CD4-positive, alpha-beta T cell (primary cell): Measurements from ENCODE around the gene RIMS1. TPM values are rescaled to one million over a fixed set of nuclear protein-coding genes. Genes with fewer than 3 reads are reported as not detected.

ENCODE experiments used
- ATAC-seq: fragments of 200-7000 bp; cut with Tn5 transposase; one replicate; pipeline ENCODE4 v1.10.0; 2022; ENCODE audit warnings: mild to moderate bottlenecking; ENCODE audit not compliant: poor library complexity
- CTCF ChIA-PET: fragments of 350-600 bp; sonication (Branson Sonifier 250); formaldehyde crosslinking; loops from one replicate; lab custom pipeline; 2021; ENCODE audit warnings: antibody characterized with exemption, inconsistent platforms; lab: Charles Lee
- POLR2A ChIA-PET: fragments of 350-600 bp; sonication (Branson Sonifier 250); formaldehyde crosslinking; loops from one replicate; lab custom pipeline; 2021; ENCODE audit warnings: antibody characterized with exemption, inconsistent platforms; lab: Charles Lee
- DNase-seq, 14 experiments: peaks; one replicate each; pipeline ENCODE4 v3.0.0-alpha.2; 2013 to 2020; ENCODE audit warnings: mixed read lengths in 2 of 14
- H3K27ac ChIP-seq, 2 donors: one replicate each; pipeline versions ENCODE4 v1.5.1 to v1.7.0; 2013; ENCODE audit warnings: low read length in 2 of 2, low read depth in 1 of 2, mild to moderate bottlenecking in 1 of 2
- H3K27me3 ChIP-seq, 2 experiments: 1 replicate in 1 of 2; 2 replicates in 1 of 2; pipeline versions ENCODE4 v1.6.1 to v1.7.0; 2013; ENCODE audit warnings: low read length in 2 of 2, control low read depth in 1 of 2, mild to moderate bottlenecking in 1 of 2, moderate library complexity in 1 of 2; ENCODE audit not compliant: insufficient read depth in 2 of 2, control insufficient read depth in 1 of 2
- H3K36me3 ChIP-seq: one replicate; pipeline ENCODE4 v1.6.1; 2013; ENCODE audit warnings: low read length, control low read depth; ENCODE audit not compliant: insufficient read depth
- H3K4me1 ChIP-seq: one replicate; pipeline ENCODE4 v1.6.1; 2013; ENCODE audit warnings: low read length, control low read depth; ENCODE audit not compliant: insufficient read depth
- H3K4me3 ChIP-seq: one replicate; pipeline ENCODE4 v1.5.1; 2013; ENCODE audit warnings: mild to moderate bottlenecking, low read length, moderate library complexity
- H3K9me3 ChIP-seq, 2 experiments: 1 replicate in 1 of 2; 2 replicates in 1 of 2; pipeline versions ENCODE4 v1.6.1 to v1.7.0; 2013; ENCODE audit warnings: low read length in 2 of 2, mild to moderate bottlenecking in 2 of 2, control low read depth in 1 of 2, moderate library complexity in 1 of 2; ENCODE audit not compliant: control insufficient read depth in 1 of 2, insufficient read depth in 1 of 2
- H3K27ac Mint-ChIP-seq: one replicate; pipeline ENCODE4 v1.8.0; 2020; ENCODE audit warnings: mixed read lengths
- H3K27me3 Mint-ChIP-seq: one replicate; pipeline ENCODE4 v1.8.0; 2021; ENCODE audit warnings: mixed read lengths
- H3K36me3 Mint-ChIP-seq: one replicate; pipeline ENCODE4 v1.8.0; 2021; ENCODE audit warnings: low read depth, mixed read lengths
- H3K4me1 Mint-ChIP-seq: one replicate; pipeline ENCODE4 v1.8.0; 2021; ENCODE audit warnings: low read depth, mixed read lengths
- H3K4me3 Mint-ChIP-seq: one replicate; pipeline ENCODE4 v1.8.0; 2020; ENCODE audit warnings: mild to moderate bottlenecking, mixed read lengths
- H3K9me3 Mint-ChIP-seq: one replicate; pipeline ENCODE4 v1.8.0; 2020; ENCODE audit warnings: mixed read lengths
- intact Hi-C, 2 experiments: fragments of 100-400 bp; cut with DNase I in 1 of 2; cut with micrococcal nuclease in 1 of 2; formaldehyde crosslinking; loops; one replicate each; pipeline versions ENCODE4 v1.15.1 to v1.9.0; 2023 to 2025; cut with DNase I, micrococcal nuclease
- total RNA-seq, 174 experiments: library from RNA in 2 of 174; stranded (reverse) in 2 of 174; gene quantifications; one replicate each; pipeline ENCODE4 v1.2.3 and lab custom pipeline; 2021 to 2026
- TF ChIP-seq, protein P1 (sequence below): fragments of 200-600 bp; IDR thresholded peaks from one replicate; pipeline ENCODE4 v1.8.0; 2022; ENCODE audit warnings: antibody characterized with exemption, mild to moderate bottlenecking

Gene RIMS1
- total RNA-seq, 2 experiments from 2014 or later = not detected

DNA sequence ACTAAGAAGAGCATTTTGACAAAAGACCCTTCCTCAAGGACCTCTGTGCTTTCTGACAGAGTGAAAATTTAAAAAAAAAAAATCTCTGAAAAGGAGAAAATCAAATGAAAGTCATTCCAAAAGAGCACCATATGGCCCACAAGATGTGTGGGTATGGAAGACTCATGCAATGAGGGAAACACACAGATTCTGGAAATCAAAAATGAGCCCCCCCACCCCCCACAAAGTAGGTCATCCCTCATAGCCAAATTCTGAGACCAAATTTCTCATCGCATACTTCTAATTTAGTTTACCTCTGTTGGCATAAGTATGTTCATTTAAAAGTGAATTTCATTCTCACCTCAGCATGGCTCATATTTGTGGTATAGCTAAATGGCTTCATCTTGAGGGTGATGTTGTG is 554.3 kb downstream of the RIMS1 start:
- POLR2A ChIA-PET = no interaction called here
- H3K27me3 Mint-ChIP-seq = peaks cover 11% of the 10 kb centered on the region
- no peaks in the 10 kb centered on the region for H3K27me3 ChIP-seq

DNA sequence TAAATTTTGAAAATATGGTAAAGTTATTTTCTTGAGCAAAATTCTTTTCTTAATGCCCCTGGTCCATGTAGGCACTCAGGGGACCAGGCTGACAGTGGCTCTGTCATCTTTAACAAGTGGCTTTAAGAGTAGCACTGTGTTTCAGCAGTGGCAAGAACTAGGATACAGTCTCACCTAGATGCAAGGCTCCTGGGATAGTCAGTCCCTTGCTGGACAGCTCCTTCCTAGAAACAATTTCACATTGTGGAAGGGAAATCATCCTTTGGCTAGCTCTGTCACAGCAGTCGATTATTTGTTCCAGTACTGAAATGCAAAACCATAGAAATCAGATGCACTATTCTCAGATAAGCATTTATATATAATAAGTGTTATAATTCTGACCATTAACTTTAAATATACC is 560.1 kb downstream of the RIMS1 start:
- no peaks in the 10 kb centered on the region for H3K9me3 ChIP-seq
- no peak overlapping the region for H3K27ac ChIP-seq
- ChIA-PET CTCF (no interaction called here), POLR2A (no interaction called here)
- Mint-ChIP-seq H3K27me3 (peaks cover 11% of the 10 kb centered on the region), H3K36me3 (no peaks in the 10 kb centered on the region), H3K4me1 (no peaks in the 10 kb centered on the region), H3K27ac (no peak overlapping the region), H3K9me3 (no peaks in the 10 kb centered on the region), H3K4me3 (no peak overlapping the region)
- no peaks in the 10 kb centered on the region for H3K27me3 ChIP-seq
- H3K4me3 ChIP-seq = no peak overlapping the region
- ATAC-seq = no peak
- no peak for DNase-seq
- intact Hi-C loops = no loop called here
- no peaks in the 10 kb centered on the region for H3K4me1 ChIP-seq
- TF ChIP-seq, protein P1, sequence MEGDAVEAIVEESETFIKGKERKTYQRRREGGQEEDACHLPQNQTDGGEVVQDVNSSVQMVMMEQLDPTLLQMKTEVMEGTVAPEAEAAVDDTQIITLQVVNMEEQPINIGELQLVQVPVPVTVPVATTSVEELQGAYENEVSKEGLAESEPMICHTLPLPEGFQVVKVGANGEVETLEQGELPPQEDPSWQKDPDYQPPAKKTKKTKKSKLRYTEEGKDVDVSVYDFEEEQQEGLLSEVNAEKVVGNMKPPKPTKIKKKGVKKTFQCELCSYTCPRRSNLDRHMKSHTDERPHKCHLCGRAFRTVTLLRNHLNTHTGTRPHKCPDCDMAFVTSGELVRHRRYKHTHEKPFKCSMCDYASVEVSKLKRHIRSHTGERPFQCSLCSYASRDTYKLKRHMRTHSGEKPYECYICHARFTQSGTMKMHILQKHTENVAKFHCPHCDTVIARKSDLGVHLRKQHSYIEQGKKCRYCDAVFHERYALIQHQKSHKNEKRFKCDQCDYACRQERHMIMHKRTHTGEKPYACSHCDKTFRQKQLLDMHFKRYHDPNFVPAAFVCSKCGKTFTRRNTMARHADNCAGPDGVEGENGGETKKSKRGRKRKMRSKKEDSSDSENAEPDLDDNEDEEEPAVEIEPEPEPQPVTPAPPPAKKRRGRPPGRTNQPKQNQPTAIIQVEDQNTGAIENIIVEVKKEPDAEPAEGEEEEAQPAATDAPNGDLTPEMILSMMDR = no peak
- H3K36me3 ChIP-seq = no peaks in the 10 kb centered on the region

More for the DNA sequence above, 554.3 kb downstream of the RIMS1 start:
- DNase-seq = no peak
- TF ChIP-seq, protein P1 = no peak
- intact Hi-C loops = no loop called here
- Mint-ChIP-seq H3K36me3 (no peaks in the 10 kb centered on the region), H3K9me3 (no peaks in the 10 kb centered on the region), H3K4me3 (no peak overlapping the region), H3K27ac (no peak overlapping the region), H3K4me1 (no peaks in the 10 kb centered on the region)
- CTCF ChIA-PET = no interaction called here
- no peak overlapping the region for H3K4me3 ChIP-seq
- H3K9me3 ChIP-seq = no peaks in the 10 kb centered on the region
- H3K4me1 ChIP-seq = no peaks in the 10 kb centered on the region
- no peaks in the 10 kb centered on the region for H3K36me3 ChIP-seq
- H3K27ac ChIP-seq = no peak overlapping the region
- no peak for ATAC-seq
